ENCODE data around the gene NTRK1. TPM values are rescaled to one million over a fixed set of nuclear protein-coding genes. Genes with fewer than 3 reads are reported as not detected.

The NTRK1 gene
- total and polyA plus RNA-seq, 2 donors (not counting 1 experiment from before 2014, with no cell fraction given), result not detected

DNA sequence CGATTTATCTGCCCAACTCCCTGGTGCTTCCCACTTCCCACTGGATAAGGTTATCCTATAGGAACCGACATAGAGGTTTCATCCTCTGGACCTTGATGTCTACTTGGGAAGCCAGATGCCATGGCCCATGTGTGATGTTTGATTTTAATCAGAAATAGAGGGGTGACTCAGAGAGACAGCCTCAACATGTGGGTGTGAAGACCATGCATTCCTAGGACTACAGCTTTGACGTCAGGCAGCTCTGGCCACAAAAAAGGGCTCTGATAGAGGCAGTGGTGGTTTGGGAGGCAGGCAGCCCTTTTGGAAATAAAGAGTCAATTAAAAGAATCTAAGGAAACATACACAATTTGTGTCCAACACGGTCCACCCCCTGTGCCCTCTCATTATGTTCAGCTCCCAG lies 38.9 kb upstream of the NTRK1 start:
- H3K27ac ChIP-seq (ENCODE audit: insufficient read depth, low read length), result no peak overlapping the region
- H4K20me1 ChIP-seq (ENCODE audit: control insufficient read depth, extremely low read depth, insufficient read depth, low read length), result no peaks in the 10 kb centered on the region
- TF ChIP-seq EZH2 (IDR thresholded peaks at IDR 0.05; ENCODE audit: low read length, missing control alignments), result no peak
- TF ChIP-seq, protein P1, sequence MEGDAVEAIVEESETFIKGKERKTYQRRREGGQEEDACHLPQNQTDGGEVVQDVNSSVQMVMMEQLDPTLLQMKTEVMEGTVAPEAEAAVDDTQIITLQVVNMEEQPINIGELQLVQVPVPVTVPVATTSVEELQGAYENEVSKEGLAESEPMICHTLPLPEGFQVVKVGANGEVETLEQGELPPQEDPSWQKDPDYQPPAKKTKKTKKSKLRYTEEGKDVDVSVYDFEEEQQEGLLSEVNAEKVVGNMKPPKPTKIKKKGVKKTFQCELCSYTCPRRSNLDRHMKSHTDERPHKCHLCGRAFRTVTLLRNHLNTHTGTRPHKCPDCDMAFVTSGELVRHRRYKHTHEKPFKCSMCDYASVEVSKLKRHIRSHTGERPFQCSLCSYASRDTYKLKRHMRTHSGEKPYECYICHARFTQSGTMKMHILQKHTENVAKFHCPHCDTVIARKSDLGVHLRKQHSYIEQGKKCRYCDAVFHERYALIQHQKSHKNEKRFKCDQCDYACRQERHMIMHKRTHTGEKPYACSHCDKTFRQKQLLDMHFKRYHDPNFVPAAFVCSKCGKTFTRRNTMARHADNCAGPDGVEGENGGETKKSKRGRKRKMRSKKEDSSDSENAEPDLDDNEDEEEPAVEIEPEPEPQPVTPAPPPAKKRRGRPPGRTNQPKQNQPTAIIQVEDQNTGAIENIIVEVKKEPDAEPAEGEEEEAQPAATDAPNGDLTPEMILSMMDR (conservative IDR thresholded peaks at IDR 0.05 in 1 of 2, IDR thresholded peaks at IDR 0.05 in 1 of 2; ENCODE audit: low read depth in 1 of 2, low read length in 2 of 2), result no peak
- no peaks in the 10 kb centered on the region for H3K79me2 ChIP-seq (ENCODE audit: control insufficient read depth, insufficient read depth, low read length)
- no peaks in the 10 kb centered on the region for H3K4me1 ChIP-seq (ENCODE audit: control insufficient read depth, extremely low read depth, insufficient read depth, low read length)
- H3K4me3 ChIP-seq (replicated peaks in 1 of 4; ENCODE audit: control extremely low read depth in 1 of 4, insufficient read depth in 1 of 4, low read depth in 3 of 4, low read length in 4 of 4), result no peak overlapping the region
- H3K27me3 ChIP-seq (ENCODE audit: control insufficient read depth, insufficient read depth, low read length), result peaks cover 26% of the 10 kb centered on the region
- no peak overlapping the region for H2AFZ ChIP-seq (ENCODE audit: low read length)
- H3K36me3 ChIP-seq (ENCODE audit: control insufficient read depth, insufficient read depth, low read length), result no peaks in the 10 kb centered on the region
- DNase-seq (ENCODE audit: low read depth in 2 of 2), result peak; percentile 23 to 86
- H3K9ac ChIP-seq (ENCODE audit: insufficient read depth, low read length), result no peak overlapping the region
- no peaks in the 10 kb centered on the region for H3K9me3 ChIP-seq (ENCODE audit: control insufficient read depth, insufficient read depth, low read depth, low read length)
- no peak overlapping the region for H3K4me2 ChIP-seq (ENCODE audit: extremely low read depth, insufficient read depth, low read length)

DNA sequence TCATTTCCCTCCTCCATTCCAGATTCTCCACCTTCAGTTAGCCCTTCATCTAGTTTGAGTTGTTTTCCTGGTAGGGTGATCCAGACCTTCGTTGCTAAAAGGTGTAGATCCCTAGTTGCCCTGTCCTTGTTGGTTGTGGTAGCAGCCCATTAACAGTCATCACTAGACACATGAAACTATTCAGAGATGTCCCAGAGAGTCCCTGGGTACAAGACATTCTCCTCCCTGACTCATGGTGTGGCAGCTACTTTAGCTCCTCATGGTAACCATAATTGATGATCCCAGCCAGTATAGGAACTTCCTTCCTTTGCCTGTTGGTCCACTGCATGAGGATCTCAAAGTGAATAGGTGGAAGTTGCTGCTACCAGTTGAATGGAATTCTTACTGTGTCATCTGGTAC lies 38.0 kb upstream of the NTRK1 start:
- no peak for DNase-seq (ENCODE audit: low read depth in 2 of 2)
- Histone ChIP-seq H3K9ac (ENCODE audit: insufficient read depth, low read length) (no peak overlapping the region), H3K9me3 (ENCODE audit: control insufficient read depth, insufficient read depth, low read depth, low read length) (no peaks in the 10 kb centered on the region), H3K27ac (ENCODE audit: insufficient read depth, low read length) (no peak overlapping the region), H3K79me2 (ENCODE audit: control insufficient read depth, insufficient read depth, low read length) (no peaks in the 10 kb centered on the region), H3K4me1 (ENCODE audit: control insufficient read depth, extremely low read depth, insufficient read depth, low read length) (no peaks in the 10 kb centered on the region), H3K27me3 (ENCODE audit: control insufficient read depth, insufficient read depth, low read length) (peaks cover 26% of the 10 kb centered on the region), H3K4me2 (ENCODE audit: extremely low read depth, insufficient read depth, low read length) (no peak overlapping the region), H4K20me1 (ENCODE audit: control insufficient read depth, extremely low read depth, insufficient read depth, low read length) (no peaks in the 10 kb centered on the region), H3K4me3 (replicated peaks in 1 of 4; ENCODE audit: control extremely low read depth in 1 of 4, insufficient read depth in 1 of 4, low read depth in 3 of 4, low read length in 4 of 4) (no peak overlapping the region), H2AFZ (ENCODE audit: low read length) (no peak overlapping the region), H3K36me3 (ENCODE audit: control insufficient read depth, insufficient read depth, low read length) (no peaks in the 10 kb centered on the region)
- no peak for TF ChIP-seq EZH2 (IDR thresholded peaks at IDR 0.05; ENCODE audit: low read length, missing control alignments)
- TF ChIP-seq, protein P1 (conservative IDR thresholded peaks at IDR 0.05 in 1 of 2, IDR thresholded peaks at IDR 0.05 in 1 of 2; ENCODE audit: low read depth in 1 of 2, low read length in 2 of 2), result no peak

DNA sequence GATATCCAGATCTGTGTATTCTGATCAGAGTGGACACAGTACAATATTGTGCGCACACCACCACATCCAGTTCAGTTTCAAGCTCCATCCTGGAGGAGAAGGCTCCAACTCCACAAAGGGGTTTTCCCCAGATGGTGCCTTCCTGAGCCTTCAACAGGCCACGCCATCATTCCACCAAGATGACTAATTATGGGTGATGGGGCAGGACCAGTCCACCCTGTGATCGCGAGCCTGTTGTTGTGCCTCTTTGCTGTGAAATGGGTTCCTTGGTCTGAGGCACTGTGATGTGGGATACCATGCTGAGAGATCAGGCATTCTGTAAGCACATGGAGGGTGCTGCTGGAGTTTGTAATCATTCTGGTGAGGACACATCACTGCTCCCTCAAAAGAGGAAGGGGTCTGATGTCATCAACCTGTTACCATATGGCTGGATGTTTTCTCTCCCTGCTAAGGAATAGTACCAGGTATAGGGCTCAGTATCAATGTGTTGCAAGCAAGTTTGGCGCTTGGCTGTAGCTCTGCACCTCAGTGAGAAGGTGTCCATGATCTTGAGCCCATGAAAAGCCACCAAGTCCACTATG lies 37.4 kb upstream of the NTRK1 start:
- Histone ChIP-seq H3K36me3 (ENCODE audit: control insufficient read depth, insufficient read depth, low read length) (no peaks in the 10 kb centered on the region), H4K20me1 (ENCODE audit: control insufficient read depth, extremely low read depth, insufficient read depth, low read length) (no peaks in the 10 kb centered on the region), H3K27me3 (ENCODE audit: control insufficient read depth, insufficient read depth, low read length) (peaks cover 26% of the 10 kb centered on the region), H3K9me3 (ENCODE audit: control insufficient read depth, insufficient read depth, low read depth, low read length) (no peaks in the 10 kb centered on the region), H3K4me1 (ENCODE audit: control insufficient read depth, extremely low read depth, insufficient read depth, low read length) (no peaks in the 10 kb centered on the region), H2AFZ (ENCODE audit: low read length) (no peak overlapping the region), H3K27ac (ENCODE audit: insufficient read depth, low read length) (no peak overlapping the region), H3K4me3 (replicated peaks in 1 of 4; ENCODE audit: control extremely low read depth in 1 of 4, insufficient read depth in 1 of 4, low read depth in 3 of 4, low read length in 4 of 4) (no peak overlapping the region), H3K4me2 (ENCODE audit: extremely low read depth, insufficient read depth, low read length) (no peak overlapping the region), H3K79me2 (ENCODE audit: control insufficient read depth, insufficient read depth, low read length) (no peaks in the 10 kb centered on the region), H3K9ac (ENCODE audit: insufficient read depth, low read length) (no peak overlapping the region)
- TF ChIP-seq, protein P1 (conservative IDR thresholded peaks at IDR 0.05 in 1 of 2, IDR thresholded peaks at IDR 0.05 in 1 of 2; ENCODE audit: low read depth in 1 of 2, low read length in 2 of 2), result no peak
- TF ChIP-seq EZH2 (IDR thresholded peaks at IDR 0.05; ENCODE audit: low read length, missing control alignments), result no peak
- no peak for DNase-seq (ENCODE audit: low read depth in 2 of 2)
